BE2C (cell line): Measurements from ENCODE around the gene WWP2.

Experiments
- DNase-seq: peaks from one replicate; pipeline ENCODE4 v3.0.0-alpha.2; 2020
- H3K27me3 ChIP-seq: fragments of 250-450 bp; sonication (Bioruptor Pico); 2 replicates; pipeline ENCODE4 v1.5.1; 2020; ENCODE audit warnings: mild to moderate bottlenecking
- H3K36me3 ChIP-seq: fragments of 250-450 bp; sonication (Bioruptor Pico); 2 replicates; pipeline ENCODE4 v1.5.1; 2020; ENCODE audit warnings: mild to moderate bottlenecking
- H3K4me1 ChIP-seq: fragments of 250-450 bp; sonication (Bioruptor Pico); 2 replicates; pipeline ENCODE4 v1.5.1; 2020
- H3K4me3 ChIP-seq: 2 replicates; pipeline ENCODE4 v1.5.1; 2011; ENCODE audit warnings: low read depth, low read length
- H3K9me3 ChIP-seq: fragments of 250-450 bp; sonication (Bioruptor Pico); 2 replicates; pipeline ENCODE4 v1.5.1; 2020
- CTCF ChIP-seq: IDR thresholded peaks from 2 replicates; pipeline ENCODE4 v1.5.1; 2012; ENCODE audit warnings: mild to moderate bottlenecking, low read depth, low read length

WWP2 gene

GRCh38 chr16:69886726-69887125 is 124.6 kb downstream of the WWP2 start:
- TF ChIP-seq CTCF, result no peak
- peaks cover 16% of the 10 kb centered on the region for H3K4me1 ChIP-seq
- no peaks in the 10 kb centered on the region for H3K9me3 ChIP-seq
- H3K27me3 ChIP-seq, result no peaks in the 10 kb centered on the region
- H3K4me3 ChIP-seq, result no peak overlapping the region
- DNase-seq, result no peak
- H3K36me3 ChIP-seq, result peaks cover 9% of the 10 kb centered on the region

- no peak for DNase-seq
- Histone ChIP-seq H3K4me3 (no peak overlapping the region), H3K27me3 (no peaks in the 10 kb centered on the region), H3K4me1 (peaks cover 17% of the 10 kb centered on the region), H3K9me3 (no peaks in the 10 kb centered on the region), H3K36me3 (peaks cover 9% of the 10 kb centered on the region)
- no peak for TF ChIP-seq CTCF
These were observed 126.0 kb downstream of the WWP2 start for GRCh38 chr16:69888005-69888590.

GRCh38 chr16:69889295-69889964 is 127.3 kb downstream of the WWP2 start:
- peaks cover 9% of the 10 kb centered on the region for H3K36me3 ChIP-seq
- no peaks in the 10 kb centered on the region for H3K9me3 ChIP-seq
- H3K4me1 ChIP-seq, result peaks cover 17% of the 10 kb centered on the region
- TF ChIP-seq CTCF, result no peak
- no peaks in the 10 kb centered on the region for H3K27me3 ChIP-seq
- no peak overlapping the region for H3K4me3 ChIP-seq
- DNase-seq, result no peak

GRCh38 chr16:69890114-69890891 is 128.2 kb downstream of the WWP2 start:
- Histone ChIP-seq H3K4me3 (no peak overlapping the region; the same call in none of the 2 replicates), H3K27me3 (no peaks in the 10 kb centered on the region), H3K36me3 (peaks cover 9% of the 10 kb centered on the region), H3K9me3 (no peaks in the 10 kb centered on the region), H3K4me1 (peaks cover 17% of the 10 kb centered on the region)
- no peak for TF ChIP-seq CTCF
- DNase-seq, result peak; percentile 84

GRCh38 chr16:69890892-69891282 is 128.8 kb downstream of the WWP2 start:
- Histone ChIP-seq H3K9me3 (no peaks in the 10 kb centered on the region), H3K4me3 (no peak overlapping the region; the same call in 1 of the 2 replicates), H3K4me1 (peaks cover 17% of the 10 kb centered on the region), H3K36me3 (peaks cover 9% of the 10 kb centered on the region), H3K27me3 (no peaks in the 10 kb centered on the region)
- TF ChIP-seq CTCF, result no peak
- peak; percentile 74 for DNase-seq
